ENCODE data around the gene TGFBR3. TPM values are rescaled to one million over a fixed set of nuclear protein-coding genes. Genes with fewer than 3 reads are reported as not detected.

Gene TGFBR3
- total and polyA plus RNA-seq, 2 of the 13 experiments (the other 11 are each of a cell fraction or from before 2014, with no cell fraction given): 76.5 to 195 TPM

DNA sequence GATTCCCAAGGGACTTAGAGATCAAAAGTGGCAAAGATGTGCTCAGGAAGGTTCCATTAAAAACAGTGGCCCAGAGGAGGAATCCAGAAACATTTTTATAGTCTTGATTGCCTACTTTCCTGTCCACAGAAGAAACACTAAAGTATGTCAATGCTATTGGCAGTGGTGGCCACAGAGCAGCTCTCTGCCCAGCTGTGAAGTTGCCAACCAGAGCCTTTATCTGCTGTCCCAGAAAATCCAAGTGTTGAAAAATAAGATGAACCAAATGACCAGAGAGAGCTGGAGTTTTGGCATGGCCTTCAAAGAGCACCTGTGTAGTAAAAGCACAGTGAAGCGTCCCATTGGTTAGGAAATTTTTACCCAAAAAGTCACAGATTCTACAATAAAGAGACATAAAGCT, 181.2 kb downstream of the TGFBR3 start:
- no peak for TF ChIP-seq SKI (IDR thresholded peaks at IDR 0.05; ENCODE audit: partially characterized antibody)
- TF ChIP-seq SALL1 (CRISPR knock-in tag; IDR thresholded peaks at IDR 0.05): no peak
- no peak for TF ChIP-seq KDM5A (IDR thresholded peaks at IDR 0.05; ENCODE audit: borderline replicate concordance, low read length)
- TF ChIP-seq NR3C1 (CRISPR knock-in tag; IDR thresholded peaks at IDR 0.05): no peak
- TF ChIP-seq SRSF9 (IDR thresholded peaks at IDR 0.05; ENCODE audit: borderline replicate concordance, insufficient read depth, low read depth, low read length, poor library complexity, severe bottlenecking): no peak
- TF ChIP-seq DMAP1 (CRISPR knock-in tag; IDR thresholded peaks at IDR 0.05): no peak
- TF ChIP-seq, protein P1, sequence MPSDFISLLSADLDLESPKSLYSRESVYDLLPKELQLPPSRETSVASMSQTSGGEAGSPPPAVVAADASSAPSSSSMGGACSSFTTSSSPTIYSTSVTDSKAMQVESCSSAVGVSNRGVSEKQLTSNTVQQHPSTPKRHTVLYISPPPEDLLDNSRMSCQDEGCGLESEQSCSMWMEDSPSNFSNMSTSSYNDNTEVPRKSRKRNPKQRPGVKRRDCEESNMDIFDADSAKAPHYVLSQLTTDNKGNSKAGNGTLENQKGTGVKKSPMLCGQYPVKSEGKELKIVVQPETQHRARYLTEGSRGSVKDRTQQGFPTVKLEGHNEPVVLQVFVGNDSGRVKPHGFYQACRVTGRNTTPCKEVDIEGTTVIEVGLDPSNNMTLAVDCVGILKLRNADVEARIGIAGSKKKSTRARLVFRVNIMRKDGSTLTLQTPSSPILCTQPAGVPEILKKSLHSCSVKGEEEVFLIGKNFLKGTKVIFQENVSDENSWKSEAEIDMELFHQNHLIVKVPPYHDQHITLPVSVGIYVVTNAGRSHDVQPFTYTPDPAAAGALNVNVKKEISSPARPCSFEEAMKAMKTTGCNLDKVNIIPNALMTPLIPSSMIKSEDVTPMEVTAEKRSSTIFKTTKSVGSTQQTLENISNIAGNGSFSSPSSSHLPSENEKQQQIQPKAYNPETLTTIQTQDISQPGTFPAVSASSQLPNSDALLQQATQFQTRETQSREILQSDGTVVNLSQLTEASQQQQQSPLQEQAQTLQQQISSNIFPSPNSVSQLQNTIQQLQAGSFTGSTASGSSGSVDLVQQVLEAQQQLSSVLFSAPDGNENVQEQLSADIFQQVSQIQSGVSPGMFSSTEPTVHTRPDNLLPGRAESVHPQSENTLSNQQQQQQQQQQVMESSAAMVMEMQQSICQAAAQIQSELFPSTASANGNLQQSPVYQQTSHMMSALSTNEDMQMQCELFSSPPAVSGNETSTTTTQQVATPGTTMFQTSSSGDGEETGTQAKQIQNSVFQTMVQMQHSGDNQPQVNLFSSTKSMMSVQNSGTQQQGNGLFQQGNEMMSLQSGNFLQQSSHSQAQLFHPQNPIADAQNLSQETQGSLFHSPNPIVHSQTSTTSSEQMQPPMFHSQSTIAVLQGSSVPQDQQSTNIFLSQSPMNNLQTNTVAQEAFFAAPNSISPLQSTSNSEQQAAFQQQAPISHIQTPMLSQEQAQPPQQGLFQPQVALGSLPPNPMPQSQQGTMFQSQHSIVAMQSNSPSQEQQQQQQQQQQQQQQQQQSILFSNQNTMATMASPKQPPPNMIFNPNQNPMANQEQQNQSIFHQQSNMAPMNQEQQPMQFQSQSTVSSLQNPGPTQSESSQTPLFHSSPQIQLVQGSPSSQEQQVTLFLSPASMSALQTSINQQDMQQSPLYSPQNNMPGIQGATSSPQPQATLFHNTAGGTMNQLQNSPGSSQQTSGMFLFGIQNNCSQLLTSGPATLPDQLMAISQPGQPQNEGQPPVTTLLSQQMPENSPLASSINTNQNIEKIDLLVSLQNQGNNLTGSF (CRISPR knock-in tag; IDR thresholded peaks at IDR 0.05): no peak
- TF ChIP-seq, protein P2, sequence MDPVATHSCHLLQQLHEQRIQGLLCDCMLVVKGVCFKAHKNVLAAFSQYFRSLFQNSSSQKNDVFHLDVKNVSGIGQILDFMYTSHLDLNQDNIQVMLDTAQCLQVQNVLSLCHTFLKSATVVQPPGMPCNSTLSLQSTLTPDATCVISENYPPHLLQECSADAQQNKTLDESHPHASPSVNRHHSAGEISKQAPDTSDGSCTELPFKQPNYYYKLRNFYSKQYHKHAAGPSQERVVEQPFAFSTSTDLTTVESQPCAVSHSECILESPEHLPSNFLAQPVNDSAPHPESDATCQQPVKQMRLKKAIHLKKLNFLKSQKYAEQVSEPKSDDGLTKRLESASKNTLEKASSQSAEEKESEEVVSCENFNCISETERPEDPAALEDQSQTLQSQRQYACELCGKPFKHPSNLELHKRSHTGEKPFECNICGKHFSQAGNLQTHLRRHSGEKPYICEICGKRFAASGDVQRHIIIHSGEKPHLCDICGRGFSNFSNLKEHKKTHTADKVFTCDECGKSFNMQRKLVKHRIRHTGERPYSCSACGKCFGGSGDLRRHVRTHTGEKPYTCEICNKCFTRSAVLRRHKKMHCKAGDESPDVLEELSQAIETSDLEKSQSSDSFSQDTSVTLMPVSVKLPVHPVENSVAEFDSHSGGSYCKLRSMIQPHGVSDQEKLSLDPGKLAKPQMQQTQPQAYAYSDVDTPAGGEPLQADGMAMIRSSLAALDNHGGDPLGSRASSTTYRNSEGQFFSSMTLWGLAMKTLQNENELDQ (CRISPR knock-in tag; IDR thresholded peaks at IDR 0.05; ENCODE audit: borderline replicate concordance): no peak
- no peak for TF ChIP-seq IRX3 (CRISPR knock-in tag; IDR thresholded peaks at IDR 0.05; ENCODE audit: borderline replicate concordance, low read depth)
- TF ChIP-seq, protein P3, sequence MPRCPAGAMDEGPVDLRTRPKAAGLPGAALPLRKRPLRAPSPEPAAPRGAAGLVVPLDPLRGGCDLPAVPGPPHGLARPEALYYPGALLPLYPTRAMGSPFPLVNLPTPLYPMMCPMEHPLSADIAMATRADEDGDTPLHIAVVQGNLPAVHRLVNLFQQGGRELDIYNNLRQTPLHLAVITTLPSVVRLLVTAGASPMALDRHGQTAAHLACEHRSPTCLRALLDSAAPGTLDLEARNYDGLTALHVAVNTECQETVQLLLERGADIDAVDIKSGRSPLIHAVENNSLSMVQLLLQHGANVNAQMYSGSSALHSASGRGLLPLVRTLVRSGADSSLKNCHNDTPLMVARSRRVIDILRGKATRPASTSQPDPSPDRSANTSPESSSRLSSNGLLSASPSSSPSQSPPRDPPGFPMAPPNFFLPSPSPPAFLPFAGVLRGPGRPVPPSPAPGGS (CRISPR knock-in tag; IDR thresholded peaks at IDR 0.05): no peak
- no peak for TF ChIP-seq ZNF589 (CRISPR knock-in tag; conservative IDR thresholded peaks at IDR 0.05)
- TF ChIP-seq MLLT10 (CRISPR knock-in tag; IDR thresholded peaks at IDR 0.05): no peak
- Histone ChIP-seq H3K9me3 (ENCODE audit: low read length) (no peaks in the 10 kb centered on the region), H2AFZ (ENCODE audit: low read length) (no peak overlapping the region), H3K27me3 (ENCODE audit: control insufficient read depth in 1 of 2, insufficient read depth in 2 of 2, low read length in 2 of 2) (no peaks in the 10 kb centered on the region), H3K27ac (ENCODE audit: extremely low read length, insufficient read depth, low read length) (no peak overlapping the region), H3K4me1 (ENCODE audit: insufficient read depth, low read length) (no peaks in the 10 kb centered on the region), H4K20me1 (ENCODE audit: insufficient read depth, low read length) (no peaks in the 10 kb centered on the region), H3K4me3 (replicated peaks in 1 of 3; ENCODE audit: insufficient read depth in 1 of 3, low read depth in 2 of 3, low read length in 3 of 3) (no peak overlapping the region), H3K9ac (ENCODE audit: insufficient read depth, low read depth, low read length) (no peak overlapping the region), H3K4me2 (ENCODE audit: low read depth, low read length) (no peak overlapping the region), H3K79me2 (ENCODE audit: insufficient read depth, low read length) (no peaks in the 10 kb centered on the region), H3K36me3 (replicated peaks in 1 of 2; ENCODE audit: control insufficient read depth in 1 of 2, insufficient read depth in 2 of 2, low read length in 2 of 2) (peaks cover 32 to 90% of the 10 kb centered on the region in 2 experiments)
- ATAC-seq (no peak), DNase-seq (ENCODE audit: low spot score) (no peak), FAIRE-seq (no peak)
- no TSS peak for BruUV-seq (replicated peaks)
- intact Hi-C loops (cut with micrococcal nuclease; ENCODE audit: unreplicated experiment) (no loop called here), in situ Hi-C loops (cut with HindIII; ENCODE audit: extremely low pct_ligation_motif_present, low pct_unique_long_range_greater_than_20kb) (no loop called here)
- CTCF ChIA-PET (ENCODE audit: low intra/inter-chr PET ratio, low total read pairs): no interaction called here
- 100% methylated on average over 1 of the region's 1 CpG for WGBS (ENCODE audit: low lambda C conversion rate)
- POLR2A ChIA-PET: no interaction called here
